ENCODE data around the gene CCDC32. TPM values are rescaled to one million over a fixed set of nuclear protein-coding genes. Genes with fewer than 3 reads are reported as not detected.

CCDC32 gene
- polyA plus RNA-seq, 6 donors from 2014 or later = 199 to 261 (median 219) TPM

DNA sequence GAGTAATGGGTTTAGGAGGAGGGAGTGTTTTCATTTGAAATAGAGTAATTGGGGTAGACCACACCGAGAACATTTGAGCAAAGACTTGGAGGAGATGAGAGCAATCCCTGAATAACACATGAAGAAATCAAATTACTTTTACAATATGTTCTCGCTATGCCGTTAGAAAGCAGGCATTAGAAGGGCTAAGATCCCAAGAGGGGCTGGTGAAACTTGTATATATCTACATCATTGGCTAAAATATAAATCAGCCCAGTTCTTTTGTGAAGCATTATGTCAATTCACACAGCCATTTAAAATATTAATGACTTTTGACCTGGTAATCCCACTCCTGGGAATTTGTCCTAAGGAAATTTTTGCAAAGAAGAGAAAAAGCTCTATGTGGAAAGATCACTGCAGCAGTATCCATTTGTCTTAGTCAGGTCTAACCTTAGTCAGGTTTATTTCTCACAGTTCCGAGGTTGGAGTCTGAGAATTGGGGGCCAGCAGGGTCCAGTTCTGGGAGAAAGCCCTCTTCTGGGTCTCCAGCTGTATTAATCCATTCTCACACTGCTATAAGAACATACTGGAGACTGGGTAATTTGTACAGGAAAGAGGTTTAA is 31.0 kb downstream of the CCDC32 start:
- peaks cover 3 to 12% (median 6%) of the 10 kb centered on the region in 7 donors for H3K9me3 Mint-ChIP-seq
- DNase-seq (no peak), ATAC-seq (ENCODE audit: low read depth in 2 of 2) (no peak)
- H3K4me3 Mint-ChIP-seq = no peak overlapping the region
- peak overlapping the region in 3 of 6 donors; percentile 36 to 89 (median 60) for H3K27ac Mint-ChIP-seq
- no peaks in the 10 kb centered on the region for H3K27me3 Mint-ChIP-seq
- H3K36me3 Mint-ChIP-seq = peaks cover 23 to 37% of the 10 kb centered on the region in 2 donors
- H3K4me1 Mint-ChIP-seq = peaks cover 24 to 37% (median 26%) of the 10 kb centered on the region in 3 donors

DNA sequence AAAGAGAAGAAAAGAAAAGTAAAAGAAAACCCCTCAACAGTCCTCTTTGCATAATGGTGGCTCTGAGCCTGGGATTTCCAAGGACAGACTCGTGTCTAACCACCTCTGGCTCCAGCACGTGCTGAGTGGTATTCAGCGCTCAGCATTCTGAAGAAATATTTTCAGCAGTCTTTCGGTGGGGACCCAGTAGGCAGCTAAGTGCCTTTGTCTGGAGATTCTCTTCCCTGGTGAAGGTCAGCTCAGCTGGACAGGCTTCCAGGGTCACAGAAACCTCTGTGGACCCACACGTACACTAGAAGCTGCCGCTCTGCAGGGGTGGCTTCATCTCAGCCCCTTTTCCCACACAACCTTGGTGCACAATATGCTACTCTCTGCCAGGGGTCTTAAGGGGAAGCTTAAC is 36.0 kb downstream of the CCDC32 start:
- DNase-seq = no peak
- peak overlapping the region in 2 of 6 donors; percentile 27 to 38 for H3K27ac Mint-ChIP-seq
- H3K36me3 Mint-ChIP-seq = peaks cover 4 to 13% of the 10 kb centered on the region in 2 donors
- no peak for ATAC-seq (ENCODE audit: low read depth in 2 of 2)
- H3K9me3 Mint-ChIP-seq = peaks cover 0 to 5% (median 3%) of the 10 kb centered on the region in 7 donors
- no peak overlapping the region for H3K4me3 Mint-ChIP-seq
- no peaks in the 10 kb centered on the region for H3K27me3 Mint-ChIP-seq
- peaks cover 0 to 8% (median 7%) of the 10 kb centered on the region in 3 donors for H3K4me1 Mint-ChIP-seq

DNA sequence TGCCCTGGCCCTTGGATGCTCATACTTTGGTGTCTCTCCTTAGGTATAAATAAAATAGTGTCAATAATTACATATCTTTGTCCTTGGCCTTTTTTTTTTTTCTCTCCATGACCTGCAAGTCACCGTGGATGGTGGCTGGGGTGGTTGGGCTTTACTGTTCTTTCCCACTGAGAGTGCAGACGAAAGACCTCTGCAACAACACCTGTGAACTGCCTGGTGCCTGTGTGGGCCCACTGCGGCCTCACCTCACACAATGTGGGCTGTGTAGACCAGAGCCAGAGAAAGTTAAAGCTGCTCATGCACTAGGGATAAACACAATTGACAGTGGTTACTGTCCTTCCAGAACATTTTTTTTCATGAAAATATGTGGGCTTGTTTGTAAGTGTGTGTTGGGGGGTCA is 39.0 kb downstream of the CCDC32 start:
- Mint-ChIP-seq H3K27ac (peak overlapping the region in 1 of 6 donors; percentile 49), H3K27me3 (no peaks in the 10 kb centered on the region), H3K9me3 (peaks cover 0 to 3% (median 0%) of the 10 kb centered on the region in 7 donors), H3K4me3 (no peak overlapping the region), H3K4me1 (peaks cover 0 to 7% (median 5%) of the 10 kb centered on the region in 3 donors), H3K36me3 (peaks cover 0 to 7% of the 10 kb centered on the region in 2 donors)
- ATAC-seq (ENCODE audit: low read depth in 2 of 2) (no peak), DNase-seq (no peak)

DNA sequence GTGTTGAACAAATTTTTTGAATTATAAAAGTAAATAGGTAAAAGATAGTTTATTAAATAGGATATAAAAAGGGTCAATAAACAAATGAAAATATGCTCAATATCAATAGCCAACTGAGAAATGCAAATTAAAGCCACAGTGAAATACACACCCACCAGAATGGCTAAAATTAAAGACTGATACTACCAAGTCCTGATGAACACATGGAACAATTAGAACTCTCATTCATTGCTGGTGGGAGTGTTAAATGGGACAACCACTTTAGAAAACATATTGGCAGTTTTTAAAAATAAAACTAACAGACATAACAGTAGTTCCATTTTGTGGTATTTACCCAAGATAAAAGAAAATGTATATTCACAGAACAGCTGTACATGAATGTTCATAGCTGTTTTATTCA is 41.2 kb downstream of the CCDC32 start:
- H3K9me3 Mint-ChIP-seq = no peaks in the 10 kb centered on the region
- DNase-seq (no peak), ATAC-seq (ENCODE audit: low read depth in 2 of 2) (no peak)
- H3K36me3 Mint-ChIP-seq = no peaks in the 10 kb centered on the region
- H3K4me3 Mint-ChIP-seq = no peak overlapping the region
- no peak overlapping the region for H3K27ac Mint-ChIP-seq
- peaks cover 6 to 9% (median 7%) of the 10 kb centered on the region in 3 donors for H3K4me1 Mint-ChIP-seq
- no peaks in the 10 kb centered on the region for H3K27me3 Mint-ChIP-seq

DNA sequence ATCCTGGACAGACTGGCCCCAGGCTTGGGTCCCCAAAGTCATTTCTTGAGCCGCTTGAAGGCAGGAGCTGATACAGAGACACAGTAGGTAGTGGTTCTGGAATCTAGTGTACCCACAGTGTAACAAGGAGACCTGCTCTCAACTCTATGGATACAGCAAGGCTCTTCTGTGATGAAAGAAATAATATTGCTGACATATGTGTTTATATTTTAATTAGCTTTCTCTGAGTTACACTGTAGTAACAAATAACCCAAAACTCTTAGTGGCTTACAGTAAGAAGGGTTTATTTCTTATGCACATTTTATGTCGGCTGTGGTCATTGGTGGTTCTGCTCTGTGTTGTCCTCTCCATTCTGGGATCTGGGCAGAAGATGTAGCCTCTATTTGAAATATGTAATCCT is 48.5 kb downstream of the CCDC32 start:
- no peaks in the 10 kb centered on the region for H3K36me3 Mint-ChIP-seq
- DNase-seq (no peak), ATAC-seq (ENCODE audit: low read depth in 2 of 2) (no peak)
- peaks cover 14 to 20% (median 15%) of the 10 kb centered on the region in 3 donors for H3K4me1 Mint-ChIP-seq
- H3K27me3 Mint-ChIP-seq = peaks cover 0 to 6% (median 0%) of the 10 kb centered on the region in 3 donors
- no peak overlapping the region for H3K27ac Mint-ChIP-seq
- H3K4me3 Mint-ChIP-seq = no peak overlapping the region
- no peaks in the 10 kb centered on the region for H3K9me3 Mint-ChIP-seq

DNA sequence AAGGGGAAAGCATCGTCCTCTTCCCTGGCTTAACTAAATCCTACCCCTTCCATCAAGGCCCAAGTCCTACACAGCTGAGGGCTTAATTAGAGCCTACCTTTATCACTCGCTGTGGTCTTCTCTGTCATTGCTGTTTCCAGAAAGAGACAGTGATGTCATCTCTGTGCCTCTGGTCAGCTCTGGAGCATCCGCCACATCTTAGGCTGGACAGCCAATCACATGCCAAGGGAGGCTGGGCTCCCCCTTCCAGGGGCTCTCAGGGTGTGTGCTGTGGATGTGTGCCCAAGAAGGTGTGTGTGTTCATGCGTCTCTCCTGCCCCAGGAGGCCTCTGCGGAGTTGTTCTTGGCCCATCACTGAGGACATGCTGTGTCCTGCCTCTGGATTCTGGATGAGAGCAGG is 51.2 kb downstream of the CCDC32 start:
- peak overlapping the region in 3 of 8 donors; percentile 21 to 76 (median 29) for H3K4me3 Mint-ChIP-seq

DNA sequence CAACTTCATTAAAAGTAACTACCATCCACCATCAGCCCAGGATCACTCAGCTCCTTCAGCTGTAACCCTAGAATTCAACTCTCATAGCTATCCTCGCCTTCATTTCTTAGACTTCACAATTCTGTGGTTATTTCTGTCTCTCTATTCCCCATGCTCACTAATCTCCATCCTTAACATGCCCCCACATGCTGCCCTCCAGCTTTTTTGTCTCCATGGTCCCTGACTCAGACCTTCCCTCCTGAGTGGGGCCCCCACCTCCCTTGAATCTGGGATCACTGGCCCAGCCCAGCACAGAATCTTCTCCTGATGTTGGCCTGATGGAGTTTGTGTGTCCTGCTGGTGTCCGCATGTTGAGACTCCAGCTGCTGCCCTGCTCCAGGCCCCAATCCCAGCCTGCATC is 52.4 kb downstream of the CCDC32 start:
- peaks cover 4 to 15% (median 6%) of the 10 kb centered on the region in 3 donors for H3K27me3 Mint-ChIP-seq
- DNase-seq = no peak
- H3K9me3 Mint-ChIP-seq = no peaks in the 10 kb centered on the region
- peak overlapping the region in 5 of 6 donors; percentile 43 to 88 (median 82) for H3K27ac Mint-ChIP-seq
- peak overlapping the region; percentile 73 to 95 (median 86) for H3K4me3 Mint-ChIP-seq
- peaks cover 22 to 28% (median 24%) of the 10 kb centered on the region in 3 donors for H3K4me1 Mint-ChIP-seq
- ATAC-seq (ENCODE audit: low read depth in 2 of 2) = no peak
- no peaks in the 10 kb centered on the region for H3K36me3 Mint-ChIP-seq

More for the DNA sequence above, 51.2 kb downstream of the CCDC32 start:
- no peaks in the 10 kb centered on the region for H3K9me3 Mint-ChIP-seq
- DNase-seq (no peak), ATAC-seq (ENCODE audit: low read depth in 2 of 2) (no peak)
- H3K36me3 Mint-ChIP-seq = no peaks in the 10 kb centered on the region
- peaks cover 20 to 25% (median 21%) of the 10 kb centered on the region in 3 donors for H3K4me1 Mint-ChIP-seq
- peak overlapping the region in 3 of 6 donors; percentile 10 to 84 (median 78) for H3K27ac Mint-ChIP-seq
- H3K27me3 Mint-ChIP-seq = peaks cover 0 to 6% (median 0%) of the 10 kb centered on the region in 3 donors

DNA sequence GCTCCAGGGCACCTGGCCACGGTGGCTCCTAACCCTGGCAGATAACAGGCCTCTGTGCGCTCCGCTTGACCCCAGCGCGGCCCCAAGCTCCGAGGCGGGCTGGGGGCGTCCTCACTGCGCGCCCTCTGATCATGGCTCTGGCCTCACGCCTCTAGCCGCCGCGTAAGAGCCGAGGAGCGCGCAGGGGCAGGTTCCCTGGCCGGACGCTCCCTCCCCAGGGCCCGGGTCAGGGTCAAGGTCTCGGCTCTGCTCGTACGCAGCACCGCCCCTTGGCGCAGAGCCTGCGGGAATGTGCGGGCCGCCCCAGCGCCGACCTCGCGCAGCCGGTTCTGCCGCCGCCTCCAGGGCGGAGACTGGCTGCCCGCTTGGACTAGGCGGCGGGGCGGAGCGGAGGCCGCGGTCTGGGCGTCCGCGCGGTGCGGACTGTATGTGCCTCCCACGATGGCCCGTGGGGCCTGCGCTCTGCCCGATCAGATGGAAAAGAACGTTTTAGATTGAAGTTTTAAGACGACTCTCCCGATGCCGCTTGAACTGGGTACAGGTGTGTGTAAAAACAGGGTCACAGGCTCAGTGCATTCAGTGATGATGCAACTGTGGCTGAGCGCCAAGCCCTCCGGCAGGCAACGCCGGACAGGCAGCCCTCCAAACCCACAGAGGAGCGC is 53.2 kb downstream of the CCDC32 start:
- Mint-ChIP-seq H3K36me3 (no peaks in the 10 kb centered on the region), H3K27me3 (peaks cover 10 to 20% (median 12%) of the 10 kb centered on the region in 3 donors), H3K4me3 (peak overlapping the region; percentile 73 to 97 (median 94)), H3K27ac (peak overlapping the region in 5 of 6 donors; percentile 61 to 95 (median 78)), H3K4me1 (peaks cover 28 to 37% (median 30%) of the 10 kb centered on the region in 3 donors), H3K9me3 (no peaks in the 10 kb centered on the region)
- ATAC-seq (ENCODE audit: low read depth in 2 of 2) = peak; percentile 18 to 24
- peak; percentile 15 for DNase-seq

DNA sequence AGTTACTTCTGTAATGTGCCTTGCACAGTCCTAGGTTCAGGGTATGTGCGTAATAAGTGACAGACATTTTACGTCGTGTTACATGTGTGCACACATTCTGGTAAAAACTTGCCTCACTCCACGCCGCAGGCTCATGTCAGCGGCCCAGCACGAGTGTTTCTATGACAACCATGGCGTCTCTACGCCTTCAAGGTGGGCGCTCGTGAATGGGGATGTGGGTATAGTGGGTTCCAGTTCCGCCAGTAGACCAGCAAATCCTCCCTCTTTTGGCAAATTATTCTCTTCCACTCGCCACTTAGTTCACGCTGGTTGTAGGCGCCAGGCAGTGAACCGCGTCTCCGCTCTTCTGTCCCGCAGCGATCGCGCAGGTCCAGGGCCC is 53.8 kb downstream of the CCDC32 start:
- Mint-ChIP-seq H3K9me3 (no peaks in the 10 kb centered on the region), H3K27ac (peak overlapping the region; percentile 50 to 95 (median 76)), H3K27me3 (peaks cover 14 to 25% (median 16%) of the 10 kb centered on the region in 3 donors)

DNA sequence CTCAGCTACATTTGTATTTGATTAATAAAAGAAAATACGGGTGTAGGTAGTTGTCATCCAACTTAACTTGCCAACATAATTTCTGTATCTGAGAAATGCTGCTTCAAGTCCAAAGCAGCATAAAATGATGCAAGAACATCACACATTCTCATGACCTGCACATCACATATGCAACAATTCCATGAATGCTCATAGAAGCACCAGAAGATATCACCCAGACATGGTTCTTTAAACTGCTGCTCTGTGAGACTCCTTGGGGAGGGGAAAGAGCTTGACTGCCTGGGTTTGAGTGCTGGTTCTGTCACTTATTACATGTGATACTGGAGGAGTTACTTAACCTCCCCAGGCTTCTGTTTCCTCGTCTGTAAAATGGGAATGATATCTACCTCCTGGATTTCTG is 54.6 kb downstream of the CCDC32 start:
- Mint-ChIP-seq H3K9me3 (no peaks in the 10 kb centered on the region), H3K27ac (peak overlapping the region in 4 of 6 donors; percentile 67 to 95 (median 82)), H3K4me1 (peaks cover 31 to 40% (median 32%) of the 10 kb centered on the region in 3 donors), H3K36me3 (no peaks in the 10 kb centered on the region), H3K4me3 (peak overlapping the region in 7 of 8 donors; percentile 73 to 97 (median 94)), H3K27me3 (peaks cover 19 to 25% (median 24%) of the 10 kb centered on the region in 3 donors)
- DNase-seq (no peak), ATAC-seq (ENCODE audit: low read depth in 2 of 2) (no peak)

More for the DNA sequence above, 53.8 kb downstream of the CCDC32 start:
- no peaks in the 10 kb centered on the region for H3K36me3 Mint-ChIP-seq
- H3K4me3 Mint-ChIP-seq = peak overlapping the region; percentile 73 to 97 (median 94)
- peak; percentile 77 for DNase-seq
- ATAC-seq (ENCODE audit: low read depth in 2 of 2) = peak; percentile 78 to 85
- H3K4me1 Mint-ChIP-seq = peaks cover 31 to 40% (median 32%) of the 10 kb centered on the region in 3 donors

DNA sequence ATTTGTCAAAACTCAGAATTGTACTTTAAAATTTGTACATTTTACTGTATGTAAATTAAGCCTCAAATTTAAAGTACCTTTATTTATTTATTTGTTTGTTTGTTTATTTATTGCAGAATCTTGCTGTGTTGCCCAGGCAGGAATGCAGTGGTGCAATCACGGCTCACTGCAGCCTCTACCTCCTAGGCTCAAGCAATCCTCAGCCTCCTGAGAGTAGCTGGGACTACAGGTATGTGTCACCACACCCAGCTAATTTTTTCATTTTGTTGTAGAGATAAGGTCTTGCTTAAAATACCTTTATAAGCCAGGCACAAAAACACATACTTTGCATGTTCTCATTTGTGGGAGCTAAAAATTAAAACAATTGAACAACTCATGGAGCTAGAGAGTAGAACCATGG is 56.6 kb downstream of the CCDC32 start:
- ATAC-seq (ENCODE audit: low read depth in 2 of 2) (no peak), DNase-seq (no peak)
- peaks cover 23 to 34% (median 24%) of the 10 kb centered on the region in 3 donors for H3K27me3 Mint-ChIP-seq
- H3K4me3 Mint-ChIP-seq = peak overlapping the region in 2 of 8 donors; percentile 57 to 68
- H3K36me3 Mint-ChIP-seq = no peaks in the 10 kb centered on the region
- H3K9me3 Mint-ChIP-seq = no peaks in the 10 kb centered on the region
- no peak overlapping the region for H3K27ac Mint-ChIP-seq
- peaks cover 31 to 40% (median 32%) of the 10 kb centered on the region in 3 donors for H3K4me1 Mint-ChIP-seq

DNA sequence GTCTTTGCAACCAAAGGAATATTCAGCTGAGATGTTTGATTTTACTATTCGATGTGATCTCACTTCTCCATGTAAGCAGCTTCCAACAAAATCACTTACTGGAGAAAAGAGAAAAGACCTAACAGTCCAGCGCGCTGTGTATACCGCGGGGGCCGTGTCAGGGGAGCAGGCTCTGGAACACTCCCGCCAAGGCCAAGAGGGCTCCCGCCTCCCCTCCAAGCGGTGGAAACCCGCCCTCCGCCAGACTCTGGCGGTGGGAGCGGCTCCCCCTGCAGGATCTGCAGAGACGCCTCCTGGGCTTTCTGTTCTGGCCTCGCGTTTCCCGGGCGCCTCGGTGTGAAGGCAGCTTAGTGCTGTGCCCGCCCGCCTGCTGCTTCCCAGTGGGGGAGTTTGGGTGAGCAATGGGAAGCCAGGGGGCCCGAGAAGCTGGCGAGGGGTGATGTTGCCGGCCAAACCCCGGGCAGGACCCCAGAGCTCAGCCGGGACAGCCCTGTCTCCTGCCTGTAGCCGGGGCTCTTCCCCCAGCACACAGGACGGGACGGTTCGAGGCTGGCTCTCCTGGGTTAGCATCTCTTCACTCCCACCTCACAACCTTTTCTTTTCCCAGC is 57.8 kb downstream of the CCDC32 start:
- H3K36me3 Mint-ChIP-seq = no peaks in the 10 kb centered on the region
- H3K27ac Mint-ChIP-seq = peak overlapping the region in 1 of 6 donors; percentile 71
- ATAC-seq (ENCODE audit: low read depth in 2 of 2) (peak; percentile 16 to 49), DNase-seq (peak; percentile 45)
- peaks cover 33 to 41% (median 34%) of the 10 kb centered on the region in 3 donors for H3K27me3 Mint-ChIP-seq
- peak overlapping the region; percentile 5 to 74 (median 62) for H3K4me3 Mint-ChIP-seq
- no peaks in the 10 kb centered on the region for H3K9me3 Mint-ChIP-seq
- H3K4me1 Mint-ChIP-seq = peaks cover 25 to 33% (median 27%) of the 10 kb centered on the region in 3 donors

Measured in naive B cell (primary cell).